H1 (cell line): ENCODE results near the gene PNMA6E. TPM values are rescaled to one million over a fixed set of nuclear protein-coding genes. Genes with fewer than 3 reads are reported as not detected.

Source experiments
- CTCF ChIA-PET: fragments of 300-600 bp; sonication (Branson Sonifier 250); formaldehyde crosslinking; loops from one replicate; lab custom pipeline; 2021; ENCODE audit not compliant: partially characterized antibody; lab: Charles Lee
- POLR2A ChIA-PET: fragments of 300-600 bp; sonication (Branson Sonifier 250); formaldehyde crosslinking; loops from one replicate; lab custom pipeline; 2021; ENCODE audit warnings: inconsistent platforms; ENCODE audit not compliant: partially characterized antibody; lab: Charles Lee
- DNase-seq, 2 experiments: peaks; one replicate each; pipeline versions ENCODE4 v3.0.0 to v3.0.0-alpha.2; 2010 to 2022; ENCODE audit warnings: low spot score in 2 of 2, low read depth in 1 of 2, mixed read lengths in 1 of 2
- FAIRE-seq: peaks from 2 replicates; lab custom pipeline; 2011; peaks lifted over from hg19 to GRCh38; lab: Jason Lieb, UNC
- H2AFZ ChIP-seq: 2 replicates; pipeline ENCODE4 v1.8.1; 2012; ENCODE audit warnings: low read length, inconsistent platforms
- H2AK5ac ChIP-seq: 2 replicates; pipeline ENCODE4 v1.6.1; 2013; ENCODE audit warnings: low read depth, low read length
- H2BK120ac ChIP-seq: replicated peaks from 2 replicates; pipeline ENCODE3; 2013; ENCODE audit warnings: low read depth, low read length, inconsistent platforms
- H2BK12ac ChIP-seq: 2 replicates; pipeline ENCODE4 v1.6.1; 2013; ENCODE audit warnings: low read depth, low read length
- H2BK15ac ChIP-seq: 2 replicates; pipeline ENCODE4 v1.6.1; 2013; ENCODE audit warnings: low read length
- H2BK20ac ChIP-seq: 2 replicates; pipeline ENCODE4 v1.6.1; 2013; ENCODE audit warnings: low read length
- H2BK5ac ChIP-seq: 2 replicates; pipeline ENCODE4 v1.6.1; 2013; ENCODE audit warnings: low read depth, low read length
- H3K14ac ChIP-seq: 2 replicates; pipeline ENCODE4 v1.6.1; 2013; ENCODE audit warnings: inconsistent platforms; ENCODE audit not compliant: insufficient read length
- H3K18ac ChIP-seq: 2 replicates; pipeline ENCODE4 v1.6.1; 2013; ENCODE audit warnings: low read length; ENCODE audit errors: extremely low read depth
- H3K23ac ChIP-seq: 2 replicates; pipeline ENCODE4 v1.6.1; 2013; ENCODE audit warnings: inconsistent platforms; ENCODE audit not compliant: insufficient read length
- H3K23me2 ChIP-seq: 2 replicates; pipeline ENCODE4 v1.6.1; 2013; ENCODE audit warnings: low read depth, low read length
- H3K27ac ChIP-seq: 2 replicates; pipeline ENCODE4 v1.6.1; 2011; ENCODE audit warnings: low read depth, low read length, inconsistent platforms
- H3K27me3 ChIP-seq, 4 experiments: replicated peaks in 1 of 4; 1 replicate in 1 of 4; 2 replicates in 3 of 4; pipeline versions ENCODE4 v1.6.1 to v1.8.1; 2011 to 2013; ENCODE audit warnings: low read length in 3 of 4, mild to moderate bottlenecking in 3 of 4, inconsistent platforms in 2 of 4, mixed read lengths in 2 of 4, moderate library complexity in 1 of 4; ENCODE audit not compliant: control insufficient read depth in 3 of 4, insufficient read depth in 3 of 4; ENCODE audit errors: extremely low read depth in 1 of 4
- H3K36me3 ChIP-seq, 4 experiments: 2 replicates each; pipeline versions ENCODE4 v1.6.1 to v1.8.1; 2011 to 2013; ENCODE audit warnings: mild to moderate bottlenecking in 4 of 4, low read length in 3 of 4, moderate library complexity in 2 of 4, control low read depth in 1 of 4, inconsistent platforms in 1 of 4; ENCODE audit not compliant: insufficient read depth in 4 of 4, control insufficient read depth in 2 of 4
- H3K4ac ChIP-seq: replicated peaks from 2 replicates; pipeline ENCODE3; 2013; ENCODE audit warnings: low read length, low read depth, mixed read lengths, inconsistent platforms; ENCODE audit not compliant: insufficient read length
- H3K4me1 ChIP-seq, 4 experiments: replicated peaks in 1 of 4; 1 replicate in 1 of 4; 2 replicates in 3 of 4; pipeline versions ENCODE4 v1.6.1 to v1.8.1; 2011 to 2013; ENCODE audit warnings: low read length in 3 of 4, inconsistent platforms in 2 of 4, mixed read lengths in 1 of 4; ENCODE audit not compliant: insufficient read depth in 4 of 4, control insufficient read depth in 3 of 4
- H3K4me2 ChIP-seq, 2 experiments: 2 replicates each; pipeline versions ENCODE4 v1.6.1 to v1.8.1; 2011 to 2013; ENCODE audit warnings: low read depth in 2 of 2, low read length in 2 of 2, control low read depth in 1 of 2, inconsistent platforms in 1 of 2, mild to moderate bottlenecking in 1 of 2; ENCODE audit not compliant: insufficient read depth in 1 of 2
- H3K4me3 ChIP-seq, 4 experiments: fragments of 200-600, 300-600 bp in 1 of 4; sonication (generic), shearing (Covaris generic), sonication (Bioruptor Twin) in 1 of 4; 2 replicates each; pipeline versions ENCODE4 v1.5.1 to v1.8.1; 2011 to 2016; ENCODE audit warnings: low read length in 4 of 4, low read depth in 3 of 4, control low read depth in 2 of 4, inconsistent platforms in 2 of 4, mild to moderate bottlenecking in 2 of 4, mixed read lengths in 1 of 4, moderate library complexity in 1 of 4; ENCODE audit not compliant: insufficient read depth in 2 of 4; ENCODE audit errors: extremely low read depth in 1 of 4
- H3K56ac ChIP-seq: replicated peaks from 2 replicates; pipeline ENCODE3; 2013; ENCODE audit warnings: low read depth, mild to moderate bottlenecking, mixed read lengths, low read length, inconsistent platforms; ENCODE audit not compliant: insufficient read length
- H3K79me1 ChIP-seq: 2 replicates; pipeline ENCODE4 v1.6.1; 2013; ENCODE audit warnings: low read depth, low read length, control low read depth
- H3K79me2 ChIP-seq, 2 experiments: 2 replicates each; pipeline versions ENCODE4 v1.6.1 to v1.8.1; 2012 to 2013; ENCODE audit warnings: low read length in 2 of 2, mild to moderate bottlenecking in 2 of 2, inconsistent platforms in 1 of 2; ENCODE audit not compliant: insufficient read depth in 2 of 2, control insufficient read depth in 1 of 2
- H3K9ac ChIP-seq, 4 experiments: replicated peaks in 1 of 4; 1 replicate in 1 of 4; 2 replicates in 3 of 4; pipeline versions ENCODE4 v1.6.1 to v1.8.1; 2011 to 2013; ENCODE audit warnings: low read depth in 3 of 4, low read length in 3 of 4, control low read depth in 2 of 4, mild to moderate bottlenecking in 2 of 4, moderate library complexity in 2 of 4, inconsistent platforms in 1 of 4; ENCODE audit errors: extremely low read depth in 1 of 4
- H3K9me3 ChIP-seq, 2 experiments: 2 replicates each; pipeline versions ENCODE4 v1.6.1 to v1.8.1; 2012 to 2013; ENCODE audit warnings: mild to moderate bottlenecking in 2 of 2, moderate library complexity in 2 of 2, control low read depth in 1 of 2, inconsistent platforms in 1 of 2, low read depth in 1 of 2, low read length in 1 of 2, mixed read lengths in 1 of 2; ENCODE audit not compliant: insufficient read depth in 2 of 2
- H4K20me1 ChIP-seq, 2 experiments: replicated peaks in 1 of 2; 2 replicates each; pipeline versions ENCODE3 to v1.8.1; 2011 to 2013; ENCODE audit warnings: inconsistent platforms in 2 of 2, low read length in 2 of 2, mild to moderate bottlenecking in 1 of 2; ENCODE audit not compliant: insufficient read depth in 2 of 2, control insufficient read depth in 1 of 2
- H4K5ac ChIP-seq: 2 replicates; pipeline ENCODE4 v1.6.1; 2013; ENCODE audit warnings: low read length, low read depth, mixed read lengths, inconsistent platforms; ENCODE audit not compliant: insufficient read length
- H4K8ac ChIP-seq: 2 replicates; pipeline ENCODE4 v1.8.0; 2013; ENCODE audit warnings: mild to moderate bottlenecking, moderate library complexity, low read length, inconsistent platforms; ENCODE audit not compliant: insufficient read depth; ENCODE audit errors: extremely low read depth
- H4K91ac ChIP-seq: replicated peaks from 2 replicates; pipeline ENCODE3; 2013; ENCODE audit warnings: low read length, mixed read lengths, inconsistent platforms; ENCODE audit not compliant: insufficient read length
- CBX5 ChIP-seq: fragments of 300-800, 300-1000 bp; sonication (generic); IDR thresholded peaks from 2 replicates; pipeline ENCODE4 v1.7.1; 2016; ENCODE audit warnings: antibody characterized with exemption, low read length, low read depth
- CHD1 ChIP-seq: IDR thresholded peaks from 2 replicates; pipeline ENCODE4 v1.6.1; 2012; ENCODE audit warnings: low read depth, low read length, improper control_type of control experiment
- EGR1 ChIP-seq: IDR thresholded peaks from 2 replicates; pipeline ENCODE4 v1.6.1; 2011; ENCODE audit warnings: low read depth, low read length, borderline replicate concordance
- EP300 ChIP-seq, 2 experiments: IDR thresholded peaks; 1 replicate in 1 of 2; 2 replicates in 1 of 2; pipeline ENCODE4 v1.6.1; 2011 to 2012; ENCODE audit warnings: low read depth in 2 of 2, low read length in 2 of 2, mild to moderate bottlenecking in 2 of 2, borderline replicate concordance in 1 of 2, inconsistent platforms in 1 of 2, moderate library complexity in 1 of 2
- MAFK ChIP-seq: IDR thresholded peaks from 2 replicates; pipeline ENCODE4 v1.6.1; 2012; ENCODE audit warnings: low read depth, mild to moderate bottlenecking, improper control_type of control experiment, low read length
- POU5F1 ChIP-seq: IDR thresholded peaks from 2 replicates; pipeline ENCODE4 v1.6.1; 2011; ENCODE audit warnings: low read depth, mild to moderate bottlenecking, low read length, moderate library complexity
- SIX5 ChIP-seq: IDR thresholded peaks from 2 replicates; pipeline ENCODE4 v1.6.1; 2011; ENCODE audit warnings: mild to moderate bottlenecking, low read depth, low read length
- SP4 ChIP-seq: IDR thresholded peaks from 2 replicates; pipeline ENCODE4 v1.6.1; 2012; ENCODE audit warnings: low read length, inconsistent platforms
- WGBS, 2 experiments: shearing (Covaris generic) in 1 of 2; methylation state at CpG; one replicate each; pipeline versions ENCODE4 v1.1.6 to v1.1.7; 2013 to 2015; ENCODE audit warnings: low lambda C conversion rate in 2 of 2, mixed read lengths in 2 of 2, inconsistent platforms in 1 of 2, low coverage in 1 of 2, missing lambda C conversion rate in 1 of 2; ENCODE audit not compliant: insufficient replicate concordance in 2 of 2, insufficient coverage in 1 of 2, insufficient read length in 1 of 2; ENCODE audit errors: extremely low coverage in 1 of 2, missing lambda C conversion rate in 1 of 2; 5-methylcytosine and 5-hydroxymethylcytosine counted together
- polyA plus RNA-seq, 7 experiments: library from polyadenylated mRNA; depleted of rRNA in 3 of 7; stranded (reverse) in 5 of 7; unstranded in 2 of 7; fragments of >200 nt in 5 of 7; fragments of 200-250 nt in 2 of 7; gene quantifications; 1 replicate in 5 of 7; 2 replicates in 1 of 7; 4 replicates in 1 of 7; pipeline versions ENCODE4 v1.2.1 to v1.2.3, GENCODE V29; 2011 to 2013; ENCODE audit warnings: missing spikeins in 2 of 7, mixed read lengths in 2 of 7
- total RNA-seq: library from RNA; stranded (reverse); fragmentation: NEBNext Ultra II Directional; extraction: Animal tissue kit (Norgen Biotek cat#: 25700); gene quantifications from 2 replicates; pipeline ENCODE4 v1.2.1, GENCODE V29; 2021
- TF ChIP-seq, protein P1 (sequence below): IDR thresholded peaks from 2 replicates; pipeline ENCODE4 v1.6.1; 2012; ENCODE audit warnings: inconsistent platforms

Gene PNMA6E
- total and polyA plus RNA-seq, 2 of the 8 experiments (the other 6 are each of a cell fraction or from before 2014, with no cell fraction given) = not detected

GRCh38 chrX:153379971-153380581, 21.1 kb downstream of the PNMA6E start:
- Histone ChIP-seq H4K91ac (no peak overlapping the region), H3K9me3 (peaks cover 0 to 5% of the 10 kb centered on the region in 2 experiments; a peak in 1 of 4 replicates), H3K27me3 (no peaks in the 10 kb centered on the region), H3K36me3 (no peaks in the 10 kb centered on the region), H3K56ac (no peak overlapping the region), H2BK12ac (no peak overlapping the region), H3K27ac (no peak overlapping the region), H3K23ac (no peak overlapping the region), H2BK15ac (no peak overlapping the region), H3K79me2 (no peaks in the 10 kb centered on the region), H2BK20ac (no peak overlapping the region), H3K79me1 (no peaks in the 10 kb centered on the region), H3K4me3 (no peak overlapping the region), H2AK5ac (no peak overlapping the region), H3K4me1 (peaks cover 0 to 6% (median 1%) of the 10 kb centered on the region in 4 experiments; a peak in 1 of 7 replicates), H2BK120ac (no peak overlapping the region), H4K20me1 (peaks cover 0 to 2% of the 10 kb centered on the region in 2 experiments), H3K4me2 (no peak overlapping the region), H2AFZ (no peak overlapping the region), H3K18ac (no peak overlapping the region), H4K5ac (no peak overlapping the region), H3K14ac (no peak overlapping the region), H3K4ac (no peak overlapping the region), H2BK5ac (no peak overlapping the region), H4K8ac (no peak overlapping the region), H3K9ac (no peak overlapping the region), H3K23me2 (peaks cover 15% of the 10 kb centered on the region; the same call in 1 of the 2 replicates)
- DNase-seq = no peak
- 94% methylated on average over 8 of the region's 13 CpGs; no CpG with 5 or more reads in 1 of the 2 experiments for WGBS, 2 experiments
- TF ChIP-seq EGR1 = no peak
- TF ChIP-seq SP4 = no peak
- no peak for TF ChIP-seq CBX5
- TF ChIP-seq, protein P1, sequence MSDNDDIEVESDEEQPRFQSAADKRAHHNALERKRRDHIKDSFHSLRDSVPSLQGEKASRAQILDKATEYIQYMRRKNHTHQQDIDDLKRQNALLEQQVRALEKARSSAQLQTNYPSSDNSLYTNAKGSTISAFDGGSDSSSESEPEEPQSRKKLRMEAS = no peak
- TF ChIP-seq POU5F1 = no peak
- TF ChIP-seq CHD1 = no peak
- no peak for TF ChIP-seq MAFK
- no peak for TF ChIP-seq EP300 (IDR thresholded peaks at IDR 0.05; ENCODE audit: borderline replicate concordance in 1 of 2, low read depth in 2 of 2, low read length in 2 of 2)
- no peak for TF ChIP-seq SIX5
- POLR2A ChIA-PET = no interaction called here
- CTCF ChIA-PET = interaction anchor here (1.1 to 1.7 kb wide), 2 partner anchors 12 to 26 kb away, joined by 3 to 7 read pairs; no protein-coding TSS in a partner anchor
- FAIRE-seq = no peak
